WTC11 (cell line): ENCODE measurements around the gene SDHAF4. TPM values are rescaled to one million over a fixed set of nuclear protein-coding genes. Genes with fewer than 3 reads are reported as not detected.

ENCODE experiments used
- ATAC-seq: fragments of 200-7000 bp; cut with Tn5 transposase; 2 replicates; pipeline ENCODE4 v1.10.0; 2021; ENCODE audit warnings: mild to moderate bottlenecking, moderate library complexity
- CTCF ChIA-PET: fragments of 300-600 bp; sonication (Branson Sonifier 250); formaldehyde crosslinking; loops from one replicate; lab custom pipeline; 2021; ENCODE audit warnings: antibody characterized with exemption; lab: Charles Lee
- POLR2A ChIA-PET: fragments of 350-600 bp; sonication (Branson Sonifier 250); formaldehyde crosslinking; loops from one replicate; lab custom pipeline; 2021; ENCODE audit warnings: antibody characterized with exemption; lab: Charles Lee
- DNase-seq: peaks from one replicate; pipeline ENCODE4 v3.0.0; 2021; ENCODE audit warnings: low spot score
- H3K27ac Mint-ChIP-seq: 2 replicates; pipeline ENCODE4 v1.8.0; 2021; ENCODE audit warnings: mixed read lengths
- H3K27me3 Mint-ChIP-seq: 2 replicates; pipeline ENCODE4 v1.8.0; 2021; ENCODE audit warnings: low read depth, mild to moderate bottlenecking, moderate library complexity, mixed read lengths
- H3K36me3 Mint-ChIP-seq: 2 replicates; pipeline ENCODE4 v1.8.0; 2021; ENCODE audit warnings: mixed read lengths
- H3K4me1 Mint-ChIP-seq: 2 replicates; pipeline ENCODE4 v1.8.0; 2022; ENCODE audit warnings: mixed read lengths
- H3K4me3 Mint-ChIP-seq: 2 replicates; pipeline ENCODE4 v1.8.0; 2021; ENCODE audit warnings: mild to moderate bottlenecking, moderate library complexity, mixed read lengths
- H3K9me3 Mint-ChIP-seq: 2 replicates; pipeline ENCODE4 v1.8.0; 2021; ENCODE audit warnings: mixed read lengths
- FOXP1 ChIP-seq: sonication (generic); formaldehyde crosslinking; IDR thresholded peaks from 2 replicates; pipeline ENCODE4 v1.8.0; 2022; ENCODE audit warnings: missing genetic modification reagents, mild to moderate bottlenecking, moderate library complexity, borderline replicate concordance
- GRHL2 ChIP-seq: fragments of 250-450 bp; sonication (Bioruptor Pico); IDR thresholded peaks from 2 replicates; pipeline ENCODE4 v1.8.0; 2022; ENCODE audit warnings: mild to moderate bottlenecking, moderate library complexity; ENCODE audit not compliant: insufficient replicate concordance, severe bottlenecking
- IRF2 ChIP-seq: sonication (generic); formaldehyde crosslinking; IDR thresholded peaks from 2 replicates; pipeline ENCODE4 v1.8.0; 2022; ENCODE audit warnings: low read depth, missing genetic modification reagents, borderline replicate concordance
- JAZF1 ChIP-seq: fragments of 250-450 bp; sonication (Bioruptor Pico); IDR thresholded peaks from 2 replicates; pipeline ENCODE4 v1.9.0; 2021; ENCODE audit warnings: moderate library complexity, mild to moderate bottlenecking, inconsistent platforms
- NR3C1 ChIP-seq: sonication (generic); formaldehyde crosslinking; conservative IDR thresholded peaks from 2 replicates; pipeline ENCODE4 v1.8.1; 2023; ENCODE audit warnings: low read depth, mild to moderate bottlenecking, missing genetic modification reagents
- OVOL2 ChIP-seq: fragments of 250-450 bp; sonication (Bioruptor Pico); IDR thresholded peaks from 2 replicates; pipeline ENCODE4 v1.9.0; 2021; ENCODE audit warnings: mild to moderate bottlenecking, borderline replicate concordance
- PRRX2 ChIP-seq: fragments of 250-450 bp; sonication (Bioruptor Pico); IDR thresholded peaks from 2 replicates; pipeline ENCODE4 v1.8.0; 2021; ENCODE audit warnings: mild to moderate bottlenecking
- RORB ChIP-seq: fragments of 250-450 bp; sonication (Bioruptor Pico); IDR thresholded peaks from 2 replicates; pipeline ENCODE4 v1.9.0; 2021; ENCODE audit warnings: mild to moderate bottlenecking
- SMAD4 ChIP-seq: sonication (generic); formaldehyde crosslinking; IDR thresholded peaks from 2 replicates; pipeline ENCODE4 v1.8.0; 2022; ENCODE audit warnings: mild to moderate bottlenecking, missing genetic modification reagents
- TEAD1 ChIP-seq: sonication (generic); formaldehyde crosslinking; IDR thresholded peaks from 2 replicates; pipeline ENCODE4 v1.8.0; 2022; ENCODE audit warnings: mild to moderate bottlenecking, missing genetic modification reagents
- TEAD4 ChIP-seq: sonication (generic); formaldehyde crosslinking; IDR thresholded peaks from 2 replicates; pipeline ENCODE4 v1.8.0; 2022; ENCODE audit warnings: mild to moderate bottlenecking, missing genetic modification reagents
- ZNF138 ChIP-seq: sonication (generic); formaldehyde crosslinking; conservative IDR thresholded peaks from 2 replicates; pipeline ENCODE4 v1.8.1; 2022; ENCODE audit warnings: mild to moderate bottlenecking, moderate library complexity, missing genetic modification reagents
- ZNF232 ChIP-seq: sonication (generic); formaldehyde crosslinking; IDR thresholded peaks from 2 replicates; pipeline ENCODE4 v1.8.0; 2022; ENCODE audit warnings: mild to moderate bottlenecking, missing genetic modification reagents
- total RNA-seq: library from RNA; stranded (reverse); gene quantifications from 3 replicates; pipeline ENCODE4 v1.2.3, GENCODE V29; 2021
- TF ChIP-seq, protein P1 (sequence below): fragments of 200-600 bp; IDR thresholded peaks from 2 replicates; pipeline ENCODE4 v1.8.0; 2022; ENCODE audit warnings: antibody characterized with exemption
- TF ChIP-seq, protein P2 (sequence below): sonication (generic); formaldehyde crosslinking; IDR thresholded peaks from 2 replicates; pipeline ENCODE4 v1.8.1; 2023; ENCODE audit warnings: mild to moderate bottlenecking, missing genetic modification reagents, moderate library complexity
- TF ChIP-seq, protein P3 (sequence below): sonication (generic); formaldehyde crosslinking; IDR thresholded peaks from 2 replicates; pipeline ENCODE4 v1.8.1; 2023; ENCODE audit warnings: mild to moderate bottlenecking, missing genetic modification reagents, moderate library complexity
- TF ChIP-seq, protein P4 (sequence below): sonication (generic); formaldehyde crosslinking; IDR thresholded peaks from 2 replicates; pipeline ENCODE4 v1.8.0; 2022; ENCODE audit warnings: mild to moderate bottlenecking, missing genetic modification reagents
- TF ChIP-seq, protein P5 (sequence below): fragments of 250-450 bp; sonication (Bioruptor Pico); IDR thresholded peaks from 2 replicates; pipeline ENCODE4 v1.9.0; 2021; ENCODE audit warnings: mild to moderate bottlenecking
- TF ChIP-seq, protein P6 (sequence below): sonication (generic); formaldehyde crosslinking; IDR thresholded peaks from 2 replicates; pipeline ENCODE4 v1.8.1; 2022; ENCODE audit warnings: low read depth, missing genetic modification reagents, borderline replicate concordance
- TF ChIP-seq, protein P7 (sequence below): fragments of 250-450 bp; sonication (Bioruptor Pico); IDR thresholded peaks from 2 replicates; pipeline ENCODE4 v1.9.0; 2021; ENCODE audit warnings: mild to moderate bottlenecking, borderline replicate concordance

The SDHAF4 gene
- total RNA-seq, 1 experiment from 2014 or later, result 23.1 TPM

GRCh38 chr6:70590400-70590799 lies 23.7 kb downstream of the SDHAF4 start (continued):
- TF ChIP-seq, protein P1, sequence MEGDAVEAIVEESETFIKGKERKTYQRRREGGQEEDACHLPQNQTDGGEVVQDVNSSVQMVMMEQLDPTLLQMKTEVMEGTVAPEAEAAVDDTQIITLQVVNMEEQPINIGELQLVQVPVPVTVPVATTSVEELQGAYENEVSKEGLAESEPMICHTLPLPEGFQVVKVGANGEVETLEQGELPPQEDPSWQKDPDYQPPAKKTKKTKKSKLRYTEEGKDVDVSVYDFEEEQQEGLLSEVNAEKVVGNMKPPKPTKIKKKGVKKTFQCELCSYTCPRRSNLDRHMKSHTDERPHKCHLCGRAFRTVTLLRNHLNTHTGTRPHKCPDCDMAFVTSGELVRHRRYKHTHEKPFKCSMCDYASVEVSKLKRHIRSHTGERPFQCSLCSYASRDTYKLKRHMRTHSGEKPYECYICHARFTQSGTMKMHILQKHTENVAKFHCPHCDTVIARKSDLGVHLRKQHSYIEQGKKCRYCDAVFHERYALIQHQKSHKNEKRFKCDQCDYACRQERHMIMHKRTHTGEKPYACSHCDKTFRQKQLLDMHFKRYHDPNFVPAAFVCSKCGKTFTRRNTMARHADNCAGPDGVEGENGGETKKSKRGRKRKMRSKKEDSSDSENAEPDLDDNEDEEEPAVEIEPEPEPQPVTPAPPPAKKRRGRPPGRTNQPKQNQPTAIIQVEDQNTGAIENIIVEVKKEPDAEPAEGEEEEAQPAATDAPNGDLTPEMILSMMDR, result no peak
- no peak for TF ChIP-seq IRF2 (CRISPR knock-in tag)
- no peak for TF ChIP-seq TEAD1 (CRISPR knock-in tag)
- TF ChIP-seq, all 79 proteins: peak for 0

- Mint-ChIP-seq H3K9me3 (peaks cover 7% of the 10 kb centered on the region), H3K4me1 (peaks cover 6% of the 10 kb centered on the region; the same call in 1 of the 2 replicates), H3K36me3 (peaks cover 23% of the 10 kb centered on the region), H3K4me3 (no peak overlapping the region), H3K27ac (no peak overlapping the region; the same call in none of the 2 replicates), H3K27me3 (no peaks in the 10 kb centered on the region)
- ChIA-PET POLR2A (interaction anchor here (0.6 kb wide), 1 partner anchor 18 kb away, joined by 3 read pairs; no protein-coding TSS in a partner anchor), CTCF (no interaction called here)
- TF ChIP-seq SMAD4 (CRISPR knock-in tag), result no peak
- TF ChIP-seq, protein P2, sequence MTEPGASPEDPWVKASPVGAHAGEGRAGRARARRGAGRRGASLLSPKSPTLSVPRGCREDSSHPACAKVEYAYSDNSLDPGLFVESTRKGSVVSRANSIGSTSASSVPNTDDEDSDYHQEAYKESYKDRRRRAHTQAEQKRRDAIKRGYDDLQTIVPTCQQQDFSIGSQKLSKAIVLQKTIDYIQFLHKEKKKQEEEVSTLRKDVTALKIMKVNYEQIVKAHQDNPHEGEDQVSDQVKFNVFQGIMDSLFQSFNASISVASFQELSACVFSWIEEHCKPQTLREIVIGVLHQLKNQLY (CRISPR knock-in tag), result no peak
- TF ChIP-seq, protein P3, sequence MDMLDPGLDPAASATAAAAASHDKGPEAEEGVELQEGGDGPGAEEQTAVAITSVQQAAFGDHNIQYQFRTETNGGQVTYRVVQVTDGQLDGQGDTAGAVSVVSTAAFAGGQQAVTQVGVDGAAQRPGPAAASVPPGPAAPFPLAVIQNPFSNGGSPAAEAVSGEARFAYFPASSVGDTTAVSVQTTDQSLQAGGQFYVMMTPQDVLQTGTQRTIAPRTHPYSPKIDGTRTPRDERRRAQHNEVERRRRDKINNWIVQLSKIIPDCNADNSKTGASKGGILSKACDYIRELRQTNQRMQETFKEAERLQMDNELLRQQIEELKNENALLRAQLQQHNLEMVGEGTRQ (CRISPR knock-in tag), result no peak
- no peak for TF ChIP-seq GRHL2 (CRISPR knock-in tag)
- TF ChIP-seq, protein P4, sequence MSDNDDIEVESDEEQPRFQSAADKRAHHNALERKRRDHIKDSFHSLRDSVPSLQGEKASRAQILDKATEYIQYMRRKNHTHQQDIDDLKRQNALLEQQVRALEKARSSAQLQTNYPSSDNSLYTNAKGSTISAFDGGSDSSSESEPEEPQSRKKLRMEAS (CRISPR knock-in tag), result no peak
- no peak for TF ChIP-seq JAZF1 (CRISPR knock-in tag)
- no peak for TF ChIP-seq PRRX2 (CRISPR knock-in tag)
- no peak for TF ChIP-seq ZNF138 (CRISPR knock-in tag)
- TF ChIP-seq FOXP1 (CRISPR knock-in tag), result no peak
- peak; percentile 39 for ATAC-seq
- DNase-seq, result no peak
Measured at GRCh38 chr6:70592391-70593117, 25.8 kb downstream of the SDHAF4 start.

DNA sequence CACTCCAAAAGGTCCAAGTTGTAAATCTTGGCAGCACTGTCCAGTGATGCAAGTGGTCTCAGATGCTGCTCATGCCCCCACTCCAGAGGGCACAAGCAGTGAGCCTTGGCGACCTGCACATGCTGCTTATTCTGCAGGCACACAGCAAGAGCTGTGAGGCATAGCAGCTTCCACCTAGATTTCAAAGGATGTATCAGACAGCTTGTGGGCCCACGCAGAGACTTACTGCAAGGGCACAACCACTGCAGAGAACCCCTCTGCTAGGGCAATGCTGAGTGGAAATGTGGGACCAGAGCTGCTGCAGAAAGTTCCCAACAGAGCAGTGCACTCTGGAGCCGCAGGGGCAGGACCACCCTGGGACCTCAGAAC lies 26.4 kb downstream of the SDHAF4 start:
- Mint-ChIP-seq H3K4me3 (no peak overlapping the region), H3K27me3 (no peaks in the 10 kb centered on the region), H3K27ac (no peak overlapping the region), H3K4me1 (peaks cover 6% of the 10 kb centered on the region; the same call in 1 of the 2 replicates), H3K9me3 (peaks cover 7% of the 10 kb centered on the region), H3K36me3 (peaks cover 22% of the 10 kb centered on the region)
- ATAC-seq (no peak), DNase-seq (no peak)
- CTCF ChIA-PET, result no interaction called here
- POLR2A ChIA-PET, result no interaction called here
- no peak for TF ChIP-seq JAZF1 (CRISPR knock-in tag)
- no peak for TF ChIP-seq RORB
- TF ChIP-seq TEAD4 (CRISPR knock-in tag), result no peak
- no peak for TF ChIP-seq IRF2 (CRISPR knock-in tag)
- TF ChIP-seq, protein P5, sequence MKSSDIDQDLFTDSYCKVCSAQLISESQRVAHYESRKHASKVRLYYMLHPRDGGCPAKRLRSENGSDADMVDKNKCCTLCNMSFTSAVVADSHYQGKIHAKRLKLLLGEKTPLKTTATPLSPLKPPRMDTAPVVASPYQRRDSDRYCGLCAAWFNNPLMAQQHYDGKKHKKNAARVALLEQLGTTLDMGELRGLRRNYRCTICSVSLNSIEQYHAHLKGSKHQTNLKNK (CRISPR knock-in tag), result no peak
- TF ChIP-seq, protein P6, sequence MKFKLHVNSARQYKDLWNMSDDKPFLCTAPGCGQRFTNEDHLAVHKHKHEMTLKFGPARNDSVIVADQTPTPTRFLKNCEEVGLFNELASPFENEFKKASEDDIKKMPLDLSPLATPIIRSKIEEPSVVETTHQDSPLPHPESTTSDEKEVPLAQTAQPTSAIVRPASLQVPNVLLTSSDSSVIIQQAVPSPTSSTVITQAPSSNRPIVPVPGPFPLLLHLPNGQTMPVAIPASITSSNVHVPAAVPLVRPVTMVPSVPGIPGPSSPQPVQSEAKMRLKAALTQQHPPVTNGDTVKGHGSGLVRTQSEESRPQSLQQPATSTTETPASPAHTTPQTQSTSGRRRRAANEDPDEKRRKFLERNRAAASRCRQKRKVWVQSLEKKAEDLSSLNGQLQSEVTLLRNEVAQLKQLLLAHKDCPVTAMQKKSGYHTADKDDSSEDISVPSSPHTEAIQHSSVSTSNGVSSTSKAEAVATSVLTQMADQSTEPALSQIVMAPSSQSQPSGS (CRISPR knock-in tag), result no peak
- TF ChIP-seq, protein P7, sequence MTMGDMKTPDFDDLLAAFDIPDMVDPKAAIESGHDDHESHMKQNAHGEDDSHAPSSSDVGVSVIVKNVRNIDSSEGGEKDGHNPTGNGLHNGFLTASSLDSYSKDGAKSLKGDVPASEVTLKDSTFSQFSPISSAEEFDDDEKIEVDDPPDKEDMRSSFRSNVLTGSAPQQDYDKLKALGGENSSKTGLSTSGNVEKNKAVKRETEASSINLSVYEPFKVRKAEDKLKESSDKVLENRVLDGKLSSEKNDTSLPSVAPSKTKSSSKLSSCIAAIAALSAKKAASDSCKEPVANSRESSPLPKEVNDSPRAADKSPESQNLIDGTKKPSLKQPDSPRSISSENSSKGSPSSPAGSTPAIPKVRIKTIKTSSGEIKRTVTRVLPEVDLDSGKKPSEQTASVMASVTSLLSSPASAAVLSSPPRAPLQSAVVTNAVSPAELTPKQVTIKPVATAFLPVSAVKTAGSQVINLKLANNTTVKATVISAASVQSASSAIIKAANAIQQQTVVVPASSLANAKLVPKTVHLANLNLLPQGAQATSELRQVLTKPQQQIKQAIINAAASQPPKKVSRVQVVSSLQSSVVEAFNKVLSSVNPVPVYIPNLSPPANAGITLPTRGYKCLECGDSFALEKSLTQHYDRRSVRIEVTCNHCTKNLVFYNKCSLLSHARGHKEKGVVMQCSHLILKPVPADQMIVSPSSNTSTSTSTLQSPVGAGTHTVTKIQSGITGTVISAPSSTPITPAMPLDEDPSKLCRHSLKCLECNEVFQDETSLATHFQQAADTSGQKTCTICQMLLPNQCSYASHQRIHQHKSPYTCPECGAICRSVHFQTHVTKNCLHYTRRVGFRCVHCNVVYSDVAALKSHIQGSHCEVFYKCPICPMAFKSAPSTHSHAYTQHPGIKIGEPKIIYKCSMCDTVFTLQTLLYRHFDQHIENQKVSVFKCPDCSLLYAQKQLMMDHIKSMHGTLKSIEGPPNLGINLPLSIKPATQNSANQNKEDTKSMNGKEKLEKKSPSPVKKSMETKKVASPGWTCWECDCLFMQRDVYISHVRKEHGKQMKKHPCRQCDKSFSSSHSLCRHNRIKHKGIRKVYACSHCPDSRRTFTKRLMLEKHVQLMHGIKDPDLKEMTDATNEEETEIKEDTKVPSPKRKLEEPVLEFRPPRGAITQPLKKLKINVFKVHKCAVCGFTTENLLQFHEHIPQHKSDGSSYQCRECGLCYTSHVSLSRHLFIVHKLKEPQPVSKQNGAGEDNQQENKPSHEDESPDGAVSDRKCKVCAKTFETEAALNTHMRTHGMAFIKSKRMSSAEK (CRISPR knock-in tag), result no peak
- TF ChIP-seq NR3C1, result no peak
- no peak for TF ChIP-seq ZNF232 (CRISPR knock-in tag)
- TF ChIP-seq, protein P1, result no peak
- TF ChIP-seq OVOL2, result no peak
